Activated CD8-positive, alpha-beta memory T cell treated with anti-CD3 and anti-CD28 coated beads for 4 hours (primary cell): ENCODE data around the gene TPCN2.
"Not testable (repeated sequence)": the region's sequence is repeated elsewhere in the genome, so short reads cannot be mapped to it uniquely, and the experiment has no call there.

Source experiments
- DNase-seq, 2 donors: peaks; one replicate each; pipeline ENCODE4 v3.0.0-alpha.2; 2020; ENCODE audit warnings: low read depth in 2 of 2

Gene TPCN2

DNA sequence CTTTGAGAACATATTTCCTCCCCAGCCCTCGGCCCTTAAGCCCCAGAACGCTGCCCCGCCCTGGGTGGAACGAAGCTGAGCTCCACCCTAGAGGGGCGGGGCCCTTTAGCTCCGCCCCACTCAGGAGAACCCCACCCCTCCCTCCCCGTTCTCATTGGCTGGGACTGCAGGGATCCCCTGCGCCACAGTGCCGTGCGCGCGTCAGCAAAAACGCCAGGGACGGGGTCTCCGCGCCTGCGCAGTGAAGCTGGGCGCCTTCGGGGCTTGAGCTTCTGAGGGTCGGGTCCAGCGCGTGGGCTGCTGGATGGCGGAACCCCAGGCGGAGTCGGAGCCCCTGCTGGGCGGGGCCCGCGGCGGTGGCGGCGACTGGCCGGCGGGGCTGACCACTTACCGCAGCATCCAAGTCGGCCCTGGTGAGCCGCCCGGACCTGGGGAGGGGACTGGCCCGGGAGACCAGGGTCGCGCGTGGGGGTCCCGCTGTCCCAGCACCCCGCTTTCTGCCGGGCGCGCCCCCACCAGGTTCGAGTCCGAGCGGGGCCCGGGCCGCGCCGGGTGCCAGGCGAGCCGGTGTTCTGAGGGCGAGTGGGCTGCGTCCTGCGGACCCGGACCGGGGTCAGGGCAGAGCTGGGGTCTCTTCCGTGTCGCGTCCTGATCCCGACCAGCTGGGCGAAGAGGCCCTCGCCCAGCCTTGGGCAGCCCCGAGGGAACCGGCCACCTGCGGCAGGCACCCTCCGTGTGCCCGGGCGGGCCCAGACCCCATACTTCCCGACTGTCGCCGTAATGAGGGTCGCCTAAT is at the start of gene TPCN2:
Gene TPCN2, plus strand, starts transcription at position 239 of the 796 bp plus-strand sequence. Its CDS starts 66 bp downstream, at position 305.
- peak; percentile 81 to 83 for DNase-seq

DNA sequence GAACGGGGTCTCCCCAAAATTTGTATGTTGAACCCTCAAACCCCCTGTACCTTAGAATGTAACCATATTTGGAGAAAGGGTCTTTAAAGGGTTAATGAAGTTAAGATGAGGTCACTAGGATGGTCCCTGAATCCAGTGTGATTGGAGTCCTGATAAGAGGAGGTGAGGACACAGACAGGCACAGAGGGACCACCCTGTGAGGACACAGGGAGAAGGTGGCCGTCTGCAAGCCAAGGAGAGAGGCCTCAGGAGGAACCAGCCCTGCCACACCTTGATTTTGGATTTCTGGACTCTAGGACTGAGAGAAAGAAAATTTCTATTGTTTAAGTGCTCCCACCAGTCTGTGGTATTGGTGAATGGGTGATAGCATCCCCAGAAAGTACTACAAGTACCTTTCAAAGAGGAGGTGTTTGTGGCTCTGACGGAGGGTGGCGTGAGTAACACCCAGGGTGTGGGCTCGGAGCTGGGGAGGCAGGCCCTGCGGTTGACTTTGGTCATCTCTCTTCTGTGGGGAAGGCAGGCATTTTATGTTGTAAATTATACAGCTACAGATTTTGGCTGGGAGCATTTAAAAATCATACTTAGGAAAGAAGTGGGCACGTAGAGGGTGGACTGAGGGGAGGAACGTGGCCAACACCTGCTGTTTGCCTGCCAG is 49.5 kb upstream of the TPCN2 start:
- no peak for DNase-seq

DNA sequence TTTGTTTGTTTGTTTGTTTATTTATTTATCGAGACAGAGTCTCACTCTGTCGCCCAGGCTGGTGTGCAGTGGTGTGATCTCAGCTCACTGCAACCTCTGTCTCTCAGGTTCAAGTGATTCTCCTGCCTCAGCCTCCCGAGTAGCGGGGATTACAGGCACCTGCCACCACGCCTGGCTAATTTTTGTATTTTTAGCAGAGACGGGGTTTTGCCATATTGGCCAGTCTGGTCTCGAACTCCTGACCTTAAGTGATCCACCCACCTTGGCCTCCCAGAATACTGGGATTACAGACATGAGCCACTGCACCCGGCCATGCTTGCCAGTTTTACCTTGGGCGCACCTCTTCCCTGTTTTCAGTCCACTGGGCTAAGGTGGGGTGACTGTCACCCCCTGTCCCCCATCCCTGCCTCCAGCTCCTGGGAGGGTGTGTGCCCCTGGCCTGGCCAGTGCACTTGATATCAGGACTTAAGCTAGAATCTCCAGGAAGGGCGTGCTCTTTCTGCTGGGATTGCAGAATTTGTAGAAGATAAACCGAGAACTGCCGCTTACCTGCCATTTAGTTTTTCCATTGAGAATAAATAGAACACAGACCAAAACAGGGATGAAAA is 48.9 kb upstream of the TPCN2 start:
- DNase-seq = not testable (repeated sequence)

DNA sequence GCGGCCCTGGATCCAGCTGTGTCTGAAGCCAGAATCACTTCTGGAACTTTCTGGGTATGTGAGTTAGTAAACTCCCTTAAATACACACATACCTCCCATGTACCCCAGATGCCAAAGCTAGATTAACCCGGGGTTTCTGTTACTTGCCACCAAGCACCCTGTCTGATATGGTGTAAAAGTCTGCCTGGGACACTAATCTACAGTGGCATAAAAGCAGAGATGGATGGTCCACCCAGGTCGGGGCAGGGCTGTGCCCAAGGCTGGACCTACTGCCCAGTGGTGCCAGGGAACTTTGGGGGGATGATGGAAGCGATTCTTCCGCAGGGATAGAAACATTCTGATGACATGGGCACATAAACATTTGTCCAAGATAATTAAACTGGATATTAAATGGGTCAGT is 48.3 kb upstream of the TPCN2 start:
- no peak for DNase-seq

DNA sequence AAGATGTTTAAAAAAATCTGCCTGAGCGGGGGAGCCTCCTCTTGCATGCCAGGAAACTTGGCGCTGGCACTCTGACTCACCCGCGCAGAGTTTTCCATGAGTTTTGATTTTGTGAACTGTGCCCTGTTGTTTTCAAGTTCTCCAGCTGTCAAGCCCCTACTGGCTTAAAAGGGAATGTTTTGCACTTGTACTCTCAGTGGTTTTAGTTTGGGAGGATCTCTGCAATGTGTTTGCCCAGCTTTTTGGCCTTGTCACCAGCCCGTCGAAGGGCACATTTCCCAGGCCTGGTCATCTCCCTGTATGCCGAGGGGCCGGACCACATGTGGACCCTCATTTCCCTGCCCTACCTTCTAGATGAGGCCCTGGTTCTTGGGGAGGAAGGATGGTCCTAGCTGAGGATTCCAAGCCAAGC is 47.9 kb upstream of the TPCN2 start:
- no peak for DNase-seq

DNA sequence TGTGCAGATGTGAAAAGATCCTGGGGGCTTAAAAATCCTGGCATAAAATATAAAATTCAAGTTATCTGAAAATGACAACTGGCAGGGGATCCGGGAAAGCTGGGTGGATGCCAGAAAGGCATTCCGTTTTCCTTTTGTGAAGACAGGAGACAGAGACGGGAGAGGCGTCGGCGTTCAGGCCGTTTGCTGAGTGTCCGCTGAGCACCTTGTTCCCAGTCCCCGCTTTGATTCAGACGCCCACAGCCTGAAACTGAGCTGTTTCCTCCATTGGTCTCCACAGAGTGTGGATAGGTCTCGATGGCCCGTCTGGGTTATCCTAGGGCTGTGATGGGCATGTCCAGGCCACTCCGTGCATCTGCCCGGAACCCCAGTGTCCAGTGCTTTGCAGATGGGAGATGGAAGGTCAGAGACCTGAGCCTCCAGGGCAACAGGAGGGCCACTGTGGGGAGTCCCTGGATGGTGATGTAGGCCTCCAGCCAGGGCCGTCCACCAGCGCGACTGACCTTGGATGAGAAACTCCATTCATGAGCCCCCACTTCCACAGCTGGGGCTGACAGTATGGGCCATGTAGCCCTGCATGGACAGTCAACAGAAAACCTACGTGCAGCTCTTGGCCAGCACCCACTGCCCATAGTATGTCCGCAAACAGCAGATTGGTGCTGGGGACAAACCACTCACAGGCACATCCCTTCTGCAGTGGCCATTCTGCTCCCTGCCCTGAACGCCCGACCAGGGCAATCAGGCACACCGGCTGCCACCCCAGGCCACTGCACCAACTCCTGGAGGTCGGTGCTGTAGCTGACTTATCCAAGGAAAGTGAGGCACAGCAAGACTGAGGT is 47.3 kb upstream of the TPCN2 start:
- no peak for DNase-seq

DNA sequence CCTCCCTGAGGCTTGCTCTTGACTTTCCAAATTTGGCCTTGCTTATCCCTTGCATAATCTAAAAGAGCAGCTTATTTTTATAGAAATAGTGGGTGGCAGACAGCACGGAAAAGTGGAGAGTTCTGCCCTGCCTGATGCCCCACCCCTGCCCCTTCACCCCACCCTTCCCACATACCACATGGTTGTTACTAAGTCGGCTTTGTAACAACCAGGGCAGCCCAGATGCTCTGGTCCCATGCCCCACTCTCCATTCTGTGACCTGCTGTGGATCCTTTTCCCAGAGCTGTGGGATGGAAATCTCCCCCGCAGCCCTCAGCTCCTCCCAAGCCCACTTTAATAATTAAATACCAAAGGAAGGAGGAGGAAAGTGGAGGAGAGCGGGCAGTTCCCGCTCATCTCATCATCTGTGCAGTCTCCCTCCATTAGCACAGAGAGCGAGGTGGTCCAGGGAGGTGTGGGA is 46.6 kb upstream of the TPCN2 start:
- DNase-seq = no peak

DNA sequence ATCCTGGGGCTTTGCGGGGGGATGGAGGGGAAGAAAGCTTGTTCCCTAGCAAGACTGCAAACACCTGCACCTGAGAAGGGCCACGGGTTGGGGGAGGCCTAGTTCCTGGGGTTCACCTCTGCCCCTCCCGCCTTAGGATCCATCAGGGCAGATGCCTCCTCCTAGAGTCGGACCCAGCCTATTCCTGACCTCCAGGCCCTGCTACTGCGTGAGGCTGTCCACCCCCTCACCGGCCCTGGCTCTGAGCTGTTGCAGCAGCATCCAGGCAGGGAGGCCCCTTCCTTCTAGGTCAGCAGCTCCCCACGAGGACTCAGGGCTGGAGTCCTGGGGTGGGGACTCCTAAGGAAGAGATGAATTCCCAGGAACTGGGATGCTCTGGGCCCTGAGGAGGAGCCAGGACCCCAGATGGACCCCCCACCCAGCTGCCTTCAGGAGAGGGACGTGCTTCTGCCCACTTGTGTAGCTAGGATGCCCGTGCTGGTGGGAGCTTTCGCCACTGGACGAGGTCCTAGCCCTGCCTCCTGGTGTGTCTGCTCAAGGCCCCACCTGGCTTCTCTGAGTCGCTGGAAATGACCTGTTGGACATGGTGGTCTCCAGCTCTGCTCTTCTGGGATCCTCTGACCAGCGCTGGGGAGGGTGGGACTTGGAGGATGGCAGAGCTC is 46.0 kb upstream of the TPCN2 start:
- DNase-seq = no peak

DNA sequence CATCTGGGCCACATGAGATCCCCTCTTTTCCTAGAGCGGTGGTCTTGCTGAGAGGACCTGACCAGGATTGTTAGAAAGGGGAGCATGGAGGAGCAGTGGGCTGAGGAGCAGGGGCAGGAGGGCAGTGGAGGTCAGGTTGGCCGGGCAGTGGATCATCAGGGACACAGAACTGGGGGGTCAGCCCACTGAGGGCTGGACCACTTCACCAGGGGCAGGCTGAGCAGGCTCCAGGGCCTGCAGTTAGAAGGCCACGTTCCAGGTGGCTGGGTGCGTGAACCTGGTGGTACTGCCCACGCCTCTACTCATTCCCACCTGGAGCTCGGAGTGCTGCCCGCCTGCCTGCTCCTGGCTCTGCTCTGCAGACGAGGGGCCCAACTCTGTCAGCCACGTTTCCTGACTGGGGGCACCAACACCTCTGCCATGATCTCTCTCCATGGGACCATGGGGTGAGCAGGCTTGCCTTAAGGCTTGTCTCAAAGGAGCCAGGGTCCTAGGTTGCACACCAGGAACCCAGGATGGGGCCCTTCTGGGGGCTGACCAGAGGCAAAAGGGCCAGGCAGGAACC is 45.3 kb upstream of the TPCN2 start:
- DNase-seq = no peak

DNA sequence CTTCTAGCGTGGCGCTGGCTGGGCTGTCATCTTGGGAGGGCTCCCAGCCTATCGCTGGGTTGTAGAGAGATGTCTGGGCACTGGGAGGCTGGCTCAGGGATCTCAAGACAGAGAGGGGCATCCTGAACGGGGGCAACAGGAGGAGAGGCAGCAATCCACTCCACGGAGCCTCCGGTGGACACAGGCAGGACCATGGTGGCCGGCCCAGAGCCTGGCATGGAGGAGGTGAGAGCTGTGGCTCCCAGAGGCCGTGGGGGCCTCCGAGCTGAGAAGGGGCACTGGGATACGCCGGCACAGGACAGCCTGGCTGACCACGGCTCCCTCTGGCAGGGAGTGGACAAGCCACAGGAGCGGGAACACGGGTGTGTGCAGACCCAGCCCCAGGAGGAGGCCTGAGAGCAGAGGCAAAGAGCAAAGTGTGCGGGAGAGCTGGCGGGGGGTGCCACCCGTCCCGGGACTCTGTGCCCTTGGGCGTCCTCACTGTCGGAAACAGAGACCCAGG is 44.8 kb upstream of the TPCN2 start:
- no peak for DNase-seq

DNA sequence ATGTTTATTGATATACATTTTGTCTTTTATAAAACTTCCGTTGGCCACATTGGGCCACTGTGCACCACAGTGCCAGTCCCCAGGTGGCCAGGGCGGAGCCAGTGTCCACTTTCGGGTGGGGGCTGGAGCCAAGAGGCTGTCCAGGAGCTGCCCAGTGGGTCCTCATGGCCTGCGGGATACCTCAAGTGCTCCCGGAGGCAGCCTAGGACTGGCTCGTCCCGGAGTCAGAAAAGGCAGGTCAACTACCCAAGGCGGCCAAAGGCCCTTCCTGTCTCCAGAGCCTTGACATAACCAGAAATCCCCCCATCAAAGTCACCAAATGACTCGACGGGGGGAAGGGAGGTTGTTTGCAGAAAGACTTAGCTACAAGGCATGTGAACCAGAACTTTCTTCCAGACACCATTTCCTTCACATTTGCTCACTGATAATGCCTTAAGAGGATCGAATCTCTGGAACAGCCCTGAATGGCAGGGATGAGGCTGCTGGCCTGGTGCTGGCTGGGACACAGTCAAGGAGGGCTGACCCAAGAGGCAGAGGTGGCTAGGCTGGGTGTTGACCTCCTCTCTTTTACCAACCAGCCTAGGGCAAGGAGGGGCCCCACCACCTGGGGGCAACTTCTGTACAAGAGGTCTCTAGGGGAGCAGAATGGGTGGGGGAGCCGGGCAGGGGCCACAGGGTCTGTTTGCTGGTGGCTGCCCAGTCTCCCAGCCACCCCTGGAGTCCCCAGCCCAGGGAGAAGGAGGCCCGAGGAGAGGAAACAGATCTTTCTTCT is 44.1 kb upstream of the TPCN2 start:
- DNase-seq = no peak

DNA sequence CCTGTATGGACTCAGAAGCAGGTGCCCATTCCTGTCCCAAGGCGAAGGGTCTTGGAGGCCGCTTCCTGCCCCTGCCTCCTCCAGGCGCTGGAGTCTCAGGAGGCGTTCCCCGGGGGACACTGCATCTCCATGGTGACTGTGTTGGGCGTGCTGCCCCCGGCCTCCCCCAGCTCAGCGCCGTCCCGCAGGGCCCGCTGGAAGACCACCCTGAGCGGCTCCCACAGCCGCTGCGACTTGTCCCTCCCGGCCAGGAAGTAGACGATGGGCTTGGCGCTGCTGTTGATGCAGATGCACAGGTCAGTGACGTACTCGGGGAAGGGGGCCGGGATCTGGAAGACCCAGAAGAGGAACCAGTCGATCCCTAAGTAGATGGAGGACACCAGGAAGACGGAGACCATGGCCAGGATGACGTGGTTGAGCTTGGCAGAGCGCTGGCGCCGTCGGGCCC is 43.5 kb upstream of the TPCN2 start:
- DNase-seq = no peak

DNA sequence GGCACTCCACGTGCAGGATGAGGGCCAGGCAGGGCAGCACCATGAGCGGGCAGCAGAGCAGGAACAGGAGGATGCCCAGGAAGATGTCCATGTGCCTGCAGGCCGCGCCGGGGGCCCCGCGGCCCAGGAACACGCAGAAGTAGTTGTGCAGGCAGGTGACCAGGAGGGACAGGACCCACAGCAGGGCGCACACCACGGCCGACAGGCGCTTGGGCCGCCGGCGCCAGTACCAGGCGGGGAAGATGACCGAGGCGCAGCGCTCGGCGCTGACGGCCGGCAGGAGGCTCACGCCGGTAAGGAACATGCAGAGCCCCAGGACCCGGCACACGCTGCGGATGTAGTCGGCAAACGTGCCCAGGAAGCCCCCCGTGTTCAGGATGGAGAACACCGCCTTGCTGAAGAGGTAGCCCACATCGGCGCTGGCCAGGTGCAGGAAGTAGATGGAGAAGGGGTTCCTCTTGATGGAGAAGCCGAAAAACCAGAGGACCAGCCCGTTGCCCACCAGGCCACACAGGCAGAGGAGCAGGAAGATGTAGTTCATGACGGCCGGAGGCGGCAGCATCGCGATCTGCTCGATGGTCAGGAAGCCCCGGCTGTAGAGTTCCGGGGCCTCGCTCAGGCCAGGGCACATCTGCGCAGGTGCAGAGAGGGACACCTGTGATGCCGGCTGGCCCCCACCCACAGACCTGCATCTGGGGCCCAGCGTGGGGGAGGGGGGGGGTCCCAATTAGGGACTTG is 42.9 kb upstream of the TPCN2 start:
- DNase-seq = no peak

DNA sequence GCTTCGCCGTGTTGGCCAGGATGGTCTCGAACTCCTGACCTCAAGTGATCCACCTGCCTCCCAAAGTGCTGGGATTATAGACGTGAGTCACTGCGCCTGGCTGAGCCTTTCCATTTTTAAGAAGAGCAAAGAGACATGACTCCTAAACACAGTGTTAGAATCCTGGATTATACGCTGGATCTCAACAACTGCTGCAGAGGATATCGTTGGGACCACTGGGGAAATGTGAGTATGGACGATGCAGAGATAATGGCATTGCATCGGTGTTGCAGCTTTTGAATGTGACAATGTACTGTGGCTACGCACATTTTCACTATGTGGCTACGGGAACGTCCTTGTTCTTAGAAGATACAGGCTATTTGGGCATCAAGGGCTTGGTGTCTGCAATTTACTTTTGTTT is 41.9 kb upstream of the TPCN2 start:
- DNase-seq = no peak

DNA sequence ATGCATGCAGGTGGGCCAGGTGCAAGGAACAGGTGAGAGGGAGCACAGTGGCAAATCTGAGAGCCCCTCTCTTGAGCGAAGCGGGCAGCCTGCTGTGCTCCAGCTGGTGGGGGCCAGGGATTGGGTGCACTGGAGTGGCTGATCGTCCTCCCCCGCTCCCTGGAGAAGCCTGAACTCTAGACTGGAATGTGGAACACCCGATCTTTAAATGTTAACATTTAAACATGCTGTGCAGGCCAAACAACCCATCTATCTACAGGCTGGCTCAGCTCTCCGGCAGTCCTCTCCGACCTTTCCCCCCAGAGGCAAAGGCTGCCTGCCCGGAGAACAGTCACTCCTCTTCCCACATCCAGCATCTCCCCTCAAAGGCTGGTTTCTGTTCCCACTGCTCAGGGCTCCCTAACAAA is 40.8 kb upstream of the TPCN2 start:
- DNase-seq = no peak

DNA sequence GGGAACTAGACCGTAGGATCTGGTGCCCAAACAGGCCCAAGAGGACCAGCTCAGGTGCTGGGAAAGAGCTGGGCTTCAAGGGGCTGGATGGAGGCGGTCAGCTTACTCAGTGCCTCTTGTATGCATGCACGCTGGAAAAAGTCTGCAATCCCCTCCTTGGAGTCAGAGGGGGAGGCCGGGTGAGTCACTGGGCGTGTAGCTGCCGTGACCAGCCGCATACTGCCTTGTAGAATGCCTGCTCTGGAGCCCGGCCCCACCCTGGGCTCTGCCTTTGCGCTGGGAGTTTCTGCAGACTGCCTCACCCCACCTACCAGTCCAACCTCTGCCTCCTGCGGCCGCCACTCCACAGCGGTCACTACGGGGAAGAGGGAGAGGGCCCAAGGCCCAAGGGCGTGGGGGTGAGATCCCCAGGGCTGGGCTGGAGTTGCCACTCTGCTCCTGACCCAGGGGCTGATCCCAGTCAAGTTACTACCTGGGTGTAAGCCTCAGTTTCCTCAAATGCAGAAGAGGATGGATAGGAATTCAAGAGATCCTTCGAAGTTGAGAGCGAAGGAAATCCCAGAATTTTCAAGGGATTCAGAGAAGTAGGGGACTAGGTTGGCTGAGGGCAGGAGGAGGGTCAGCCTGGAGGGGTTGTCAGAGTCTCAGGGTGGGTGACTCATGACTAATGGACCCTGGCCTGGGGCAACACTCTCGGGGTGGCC is 39.8 kb upstream of the TPCN2 start:
- no peak for DNase-seq

DNA sequence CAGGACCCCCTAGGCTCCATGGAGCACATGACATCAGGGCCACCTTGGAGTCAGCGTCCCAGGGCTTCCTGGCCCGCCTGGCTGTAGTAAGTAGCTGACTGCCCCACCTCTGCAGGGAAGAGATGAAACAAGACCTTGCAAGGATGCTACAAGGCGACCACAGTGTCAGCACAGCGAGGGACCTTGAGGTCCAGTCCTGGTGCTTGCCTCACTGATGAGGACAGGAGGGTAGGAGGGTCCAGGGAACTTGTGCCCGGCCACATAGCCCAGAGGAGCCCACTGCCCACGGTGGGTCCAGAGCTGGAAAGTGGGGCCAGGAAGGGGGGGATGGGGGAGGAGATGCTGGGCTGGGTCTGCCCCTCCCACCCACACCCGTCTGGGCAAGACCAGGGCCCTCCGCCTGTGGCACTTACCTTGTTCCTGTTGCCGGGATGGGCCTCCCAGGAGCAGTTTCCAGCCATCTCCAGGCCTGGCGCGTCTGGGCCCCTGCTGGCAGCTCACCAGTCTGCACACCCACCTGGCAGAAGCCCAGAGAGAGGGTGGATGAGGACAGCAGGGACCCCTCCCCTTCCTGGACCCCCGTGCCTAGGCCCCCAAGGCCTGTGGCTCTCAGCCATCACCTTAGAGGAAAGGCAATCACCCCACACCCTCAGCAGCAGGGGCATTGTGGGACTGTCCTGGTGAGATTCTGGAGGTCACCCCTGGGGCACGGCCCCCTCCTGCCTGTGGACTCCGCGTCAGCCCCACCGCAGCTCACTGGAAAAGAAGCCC is 39.1 kb upstream of the TPCN2 start:
- DNase-seq = no peak

DNA sequence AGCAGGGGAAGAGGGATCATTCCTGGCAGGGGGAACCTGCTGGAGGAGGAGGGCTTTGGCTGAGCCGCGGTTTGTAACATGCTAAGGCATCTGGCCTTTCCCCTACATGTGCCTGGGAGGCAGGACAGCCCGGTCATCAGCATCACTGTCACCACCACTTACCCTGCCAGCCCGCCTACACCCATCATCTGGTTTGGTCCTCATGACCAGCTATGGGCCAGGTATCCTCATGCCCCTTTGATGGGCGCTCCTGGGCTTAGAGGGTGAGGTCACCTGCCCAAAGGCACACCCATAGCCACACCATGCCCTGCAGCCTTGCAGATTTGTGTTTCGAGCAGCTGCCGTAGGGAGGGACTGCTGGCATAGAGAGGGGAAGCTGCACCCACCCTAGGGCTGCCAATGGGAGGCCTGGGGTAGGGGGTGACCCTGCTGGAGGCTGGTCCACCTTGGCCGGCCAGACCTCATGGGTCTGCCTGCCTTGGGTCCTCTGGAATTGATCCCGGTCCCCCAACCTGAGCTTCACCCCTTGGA is 38.3 kb upstream of the TPCN2 start:
- DNase-seq = no peak
